Measurements from ENCODE around the gene ARFGEF2.
"Not testable (repeated sequence)": the region's sequence is repeated elsewhere in the genome, so short reads cannot be mapped to it uniquely, and the experiment has no call there.

The ARFGEF2 gene

DNA sequence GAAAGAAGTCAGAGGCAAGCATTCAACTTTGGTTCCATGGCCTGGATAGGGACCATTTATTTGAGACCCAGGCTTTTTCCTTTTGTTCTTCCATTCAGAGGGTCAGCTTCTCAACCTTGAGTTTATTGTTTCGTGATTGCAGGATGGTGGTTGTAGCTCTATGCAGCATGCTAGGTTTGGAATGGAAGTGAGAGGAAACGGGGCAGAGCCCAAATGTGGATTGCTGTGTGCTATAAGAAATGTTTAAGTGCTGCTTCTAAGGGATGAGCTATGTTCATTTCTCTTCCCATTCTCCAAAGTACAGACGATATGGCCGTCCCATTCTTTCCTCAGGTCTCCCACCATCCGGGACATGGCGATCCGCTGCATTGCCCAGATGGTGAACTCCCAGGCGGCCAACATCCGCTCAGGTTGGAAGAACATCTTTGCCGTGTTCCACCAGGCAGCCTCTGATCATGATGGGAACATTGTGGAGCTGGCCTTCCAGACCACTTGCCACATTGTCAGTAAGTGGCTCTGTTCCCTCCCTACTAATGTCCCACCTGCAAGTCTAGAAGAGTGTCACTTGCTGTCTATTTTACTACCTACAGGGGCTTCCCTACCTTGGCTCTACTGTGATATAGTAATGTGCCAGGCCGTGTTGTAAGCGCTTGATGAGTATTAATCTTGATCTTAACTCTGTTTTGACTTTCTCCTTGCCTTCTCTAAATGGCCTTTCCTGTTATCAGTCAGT, 88.6 kb downstream of the ARFGEF2 start:
- no peak for DNase-seq

DNA sequence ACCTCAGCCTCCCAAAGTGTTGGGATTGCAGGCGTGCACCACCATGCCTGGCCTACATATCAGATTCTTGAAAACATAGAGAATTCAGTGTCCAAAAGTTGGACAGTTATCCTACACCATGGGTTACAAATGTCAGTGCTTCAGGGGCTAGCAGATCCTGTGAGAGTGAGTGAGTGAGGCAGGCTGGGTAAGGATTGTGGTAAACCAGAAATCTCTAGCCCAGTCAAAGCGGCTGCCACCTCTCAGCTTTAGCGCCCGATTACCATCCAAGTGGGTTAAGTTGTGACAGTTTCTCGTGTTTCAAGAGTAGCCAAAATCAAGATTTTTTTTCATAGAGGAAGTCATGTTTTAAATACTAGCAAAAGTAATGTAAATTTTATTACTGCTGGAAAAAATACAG, 102.7 kb downstream of the ARFGEF2 start:
- no peak for DNase-seq

DNA sequence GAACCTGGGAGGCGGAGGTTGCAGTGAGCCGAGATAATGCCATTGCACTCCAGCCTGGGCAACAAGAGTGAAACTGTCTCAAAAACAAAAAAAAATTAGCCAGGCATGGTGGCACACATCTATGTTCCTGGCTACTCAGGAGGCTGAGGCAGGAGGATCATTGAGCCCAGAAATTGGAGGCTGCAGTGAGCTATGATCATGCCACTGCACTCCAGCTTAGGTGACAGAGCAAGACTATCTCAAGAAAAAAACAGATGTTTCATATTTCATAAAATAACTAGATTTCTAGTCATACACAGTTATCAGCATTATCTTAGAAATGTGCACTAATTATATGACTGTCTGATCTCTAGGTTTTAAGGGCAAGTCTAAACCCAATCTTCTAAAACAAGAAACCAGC, 106.7 kb downstream of the ARFGEF2 start:
- DNase-seq, result not testable (repeated sequence)

DNA sequence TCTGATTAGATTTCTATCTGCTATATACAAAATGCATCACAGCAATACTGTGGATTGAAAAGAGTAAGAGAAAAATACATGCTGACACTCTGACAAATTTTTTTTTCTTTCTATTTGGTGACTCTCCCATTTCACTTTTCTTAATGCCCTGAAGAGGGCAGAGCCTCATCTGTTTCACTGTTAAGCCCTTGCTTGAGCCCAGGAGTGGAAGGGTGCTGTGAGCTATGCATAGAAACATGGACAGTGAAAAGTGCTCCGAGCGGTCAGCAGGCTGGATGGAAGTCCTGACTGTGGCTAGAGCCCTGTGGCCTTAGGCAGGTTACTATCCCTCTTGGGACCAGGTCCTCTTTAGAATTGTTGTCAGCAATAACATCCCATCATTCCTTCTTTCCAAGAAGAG, 107.2 kb downstream of the ARFGEF2 start:
- no peak for DNase-seq

DNA sequence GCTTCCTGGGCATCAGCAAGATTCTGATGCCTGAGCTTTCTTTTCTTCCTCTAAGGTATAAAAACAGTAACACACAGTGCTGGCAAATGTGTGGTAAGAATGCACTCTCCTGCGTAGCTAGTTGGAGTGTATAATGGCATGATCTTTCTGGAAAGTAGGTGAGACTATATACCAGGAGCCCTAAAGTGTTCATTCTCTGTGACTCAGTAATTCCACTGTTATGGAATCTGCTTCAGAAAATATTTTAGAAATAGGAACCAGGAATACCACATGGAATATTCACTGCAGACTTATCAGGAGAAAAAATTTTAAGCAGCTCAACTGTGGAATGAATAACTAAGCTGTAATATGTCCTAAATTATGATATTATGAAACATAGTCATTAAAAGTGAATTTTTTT, 107.7 kb downstream of the ARFGEF2 start:
- DNase-seq, result no peak

DNA sequence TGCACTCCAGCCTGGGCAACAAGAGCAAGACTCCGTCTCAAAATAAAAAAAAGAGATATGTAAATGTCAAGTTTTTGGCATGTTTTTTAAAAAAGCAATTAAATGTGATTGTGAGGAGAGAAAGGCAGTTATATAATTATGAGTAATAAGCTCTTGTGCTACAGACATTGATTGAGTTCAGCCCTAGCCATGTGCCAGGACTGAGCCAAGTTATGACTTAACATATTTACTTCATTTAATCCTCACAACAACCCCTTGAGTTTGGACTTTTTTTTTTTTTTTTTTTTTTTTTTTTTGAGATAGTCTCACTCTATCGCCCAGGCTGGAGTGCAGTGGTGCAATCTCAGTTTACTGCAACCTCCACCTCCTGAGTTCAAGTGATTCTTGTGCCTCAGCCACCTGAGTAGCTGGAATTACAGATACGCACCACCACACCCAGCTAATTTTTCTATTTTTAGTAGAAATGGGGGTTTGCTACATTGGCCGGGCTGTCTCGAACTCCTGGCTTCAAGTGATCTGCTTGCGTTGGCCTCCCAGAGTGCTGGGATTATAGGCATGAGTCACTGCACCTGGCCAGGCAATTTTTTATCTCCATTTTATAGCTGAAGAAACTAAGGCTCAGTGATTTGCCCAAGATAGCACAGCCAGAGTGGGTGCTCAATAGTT, 109.6 kb downstream of the ARFGEF2 start:
- DNase-seq, result no peak

DNA sequence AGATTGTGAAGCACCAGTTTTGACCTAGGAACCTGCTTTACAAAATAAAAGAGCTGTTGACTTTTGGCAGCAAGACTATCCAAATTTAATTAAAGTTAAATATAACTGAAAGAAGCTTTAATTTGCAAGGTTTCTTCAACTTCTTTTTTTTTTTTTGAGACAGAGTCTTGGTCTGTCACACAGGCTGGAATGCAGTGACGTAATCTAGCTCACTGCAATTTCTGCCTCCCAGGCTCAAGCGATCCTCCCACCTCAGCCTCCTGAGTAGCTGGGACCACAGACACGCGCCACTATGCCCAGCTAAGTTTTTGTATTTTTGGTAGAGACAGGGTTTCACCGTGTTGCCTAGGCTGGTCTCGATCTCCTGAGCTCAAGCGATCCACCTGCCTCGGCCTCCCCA, 110.9 kb downstream of the ARFGEF2 start:
- no peak for DNase-seq

DNA sequence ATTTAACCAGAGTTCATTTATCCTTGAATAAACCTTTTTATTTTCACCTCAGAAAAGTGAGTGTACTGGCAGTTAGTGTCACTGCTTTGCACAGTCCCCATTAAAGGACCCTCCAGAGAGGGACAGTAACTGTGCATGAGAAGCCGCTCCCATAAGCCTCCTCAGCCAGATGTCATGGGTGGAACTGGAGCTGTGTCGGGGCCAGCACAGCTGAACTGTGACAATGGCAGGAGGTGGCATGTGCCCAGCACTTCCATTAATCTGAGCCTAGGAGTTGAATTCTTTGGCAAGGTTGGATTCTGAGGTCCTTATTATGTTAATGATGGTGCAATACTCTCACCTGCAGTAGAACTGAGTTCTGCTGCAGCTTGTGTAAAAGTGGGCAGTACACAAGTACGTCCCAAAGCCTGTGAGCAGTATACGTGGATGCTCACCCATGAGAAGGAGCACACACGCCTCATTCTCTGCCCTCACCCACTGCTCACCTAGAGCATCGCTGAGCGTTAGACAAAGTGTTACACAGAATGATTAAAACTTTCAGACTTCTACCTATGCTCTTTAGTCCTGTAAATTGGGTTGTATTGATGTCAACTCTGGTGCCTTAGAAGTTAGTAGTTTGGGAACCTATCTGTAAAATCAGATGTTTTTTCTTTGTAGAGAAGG, 112.7 kb downstream of the ARFGEF2 start:
- no peak for DNase-seq

DNA sequence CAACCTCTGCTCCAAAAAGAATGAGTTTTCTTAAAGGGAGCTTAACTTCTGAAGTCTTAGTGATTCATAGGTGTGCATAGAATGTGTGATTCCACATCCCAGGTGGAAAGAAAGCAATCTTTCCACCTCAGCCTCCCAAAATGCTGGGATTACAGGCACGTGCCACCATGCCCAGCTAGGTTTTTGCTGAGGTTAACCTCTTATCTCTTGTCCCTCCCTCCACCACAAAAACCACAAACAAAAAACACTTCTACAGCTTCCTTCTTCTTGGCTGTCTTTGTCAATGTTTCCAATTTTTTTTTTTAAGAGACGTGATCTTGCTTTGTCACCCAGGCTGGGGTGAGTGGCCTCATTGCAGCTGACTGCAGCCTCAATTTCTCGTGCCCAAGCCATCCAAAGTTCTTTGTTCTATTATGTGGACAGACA, 116.5 kb downstream of the ARFGEF2 start:
- DNase-seq, result no peak

DNA sequence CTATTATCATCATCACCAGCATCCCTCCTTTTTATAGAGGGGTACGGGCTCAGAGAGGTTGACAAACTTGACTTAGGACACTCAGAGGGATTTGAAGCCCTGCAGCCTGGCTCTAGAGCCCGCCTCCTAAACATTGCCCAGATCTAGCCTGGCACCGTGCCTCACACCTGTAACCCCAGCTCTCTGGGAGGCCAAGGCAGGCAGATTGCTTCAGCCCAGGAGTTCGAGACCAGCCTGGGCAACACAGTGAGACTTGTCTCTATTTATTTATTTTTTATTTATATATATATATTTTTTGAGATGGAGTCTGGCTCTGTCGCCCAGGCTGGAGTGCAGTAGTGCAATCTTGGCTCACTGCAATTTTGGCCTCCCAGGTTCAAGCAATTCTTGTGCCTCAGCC, 118.3 kb downstream of the ARFGEF2 start:
- no peak for DNase-seq

DNA sequence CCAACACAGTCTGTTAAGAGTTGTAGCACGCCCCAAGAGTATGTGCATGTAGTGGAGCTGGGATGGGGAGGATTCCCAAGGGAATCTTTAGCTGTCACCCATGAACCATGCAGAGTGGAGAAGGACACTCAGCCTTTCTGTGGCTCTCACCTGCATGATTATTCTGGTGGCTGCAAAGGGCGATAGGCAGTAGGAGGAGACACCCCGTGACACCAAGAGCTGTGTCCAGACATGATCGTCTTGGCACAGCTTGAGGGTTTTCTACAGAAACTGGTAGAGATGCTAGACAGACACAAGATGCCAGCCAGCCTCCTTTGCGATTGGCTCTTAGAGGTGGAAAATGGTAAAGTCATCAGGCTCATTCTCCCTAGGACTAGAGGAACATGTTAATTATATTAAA, 121.5 kb downstream of the ARFGEF2 start:
- DNase-seq, result no peak

DNA sequence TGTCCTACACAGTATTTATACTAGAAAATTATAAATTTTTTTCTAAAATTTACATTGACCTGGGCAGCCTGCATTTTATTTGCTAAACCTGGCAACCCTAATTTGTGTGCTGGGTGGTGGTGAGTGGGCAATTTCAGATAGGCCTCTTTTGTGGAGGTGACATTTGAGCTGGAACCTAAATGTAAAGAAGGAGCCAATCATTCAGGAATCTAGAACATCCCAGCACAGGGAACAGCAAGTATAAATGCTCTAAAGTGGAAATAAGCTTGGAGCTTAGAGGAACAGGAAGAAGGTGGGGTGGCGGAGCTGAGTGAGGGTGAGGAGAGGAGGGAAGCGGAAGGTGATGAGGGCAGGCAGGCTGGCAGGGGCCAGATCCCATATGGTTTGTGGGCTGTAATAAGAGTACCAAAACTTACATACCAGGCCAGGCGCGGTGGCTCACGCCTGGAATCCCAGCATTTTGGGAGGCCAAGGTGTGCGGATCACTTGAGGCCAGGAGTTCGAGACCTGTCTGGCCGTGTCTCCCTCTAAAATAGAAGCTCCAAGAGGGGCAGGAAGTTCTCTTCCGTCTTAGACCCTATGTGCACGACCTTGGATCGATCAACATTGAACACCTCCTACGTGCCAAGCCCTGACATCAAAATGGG, 124.1 kb downstream of the ARFGEF2 start:
- no peak for DNase-seq

DNA sequence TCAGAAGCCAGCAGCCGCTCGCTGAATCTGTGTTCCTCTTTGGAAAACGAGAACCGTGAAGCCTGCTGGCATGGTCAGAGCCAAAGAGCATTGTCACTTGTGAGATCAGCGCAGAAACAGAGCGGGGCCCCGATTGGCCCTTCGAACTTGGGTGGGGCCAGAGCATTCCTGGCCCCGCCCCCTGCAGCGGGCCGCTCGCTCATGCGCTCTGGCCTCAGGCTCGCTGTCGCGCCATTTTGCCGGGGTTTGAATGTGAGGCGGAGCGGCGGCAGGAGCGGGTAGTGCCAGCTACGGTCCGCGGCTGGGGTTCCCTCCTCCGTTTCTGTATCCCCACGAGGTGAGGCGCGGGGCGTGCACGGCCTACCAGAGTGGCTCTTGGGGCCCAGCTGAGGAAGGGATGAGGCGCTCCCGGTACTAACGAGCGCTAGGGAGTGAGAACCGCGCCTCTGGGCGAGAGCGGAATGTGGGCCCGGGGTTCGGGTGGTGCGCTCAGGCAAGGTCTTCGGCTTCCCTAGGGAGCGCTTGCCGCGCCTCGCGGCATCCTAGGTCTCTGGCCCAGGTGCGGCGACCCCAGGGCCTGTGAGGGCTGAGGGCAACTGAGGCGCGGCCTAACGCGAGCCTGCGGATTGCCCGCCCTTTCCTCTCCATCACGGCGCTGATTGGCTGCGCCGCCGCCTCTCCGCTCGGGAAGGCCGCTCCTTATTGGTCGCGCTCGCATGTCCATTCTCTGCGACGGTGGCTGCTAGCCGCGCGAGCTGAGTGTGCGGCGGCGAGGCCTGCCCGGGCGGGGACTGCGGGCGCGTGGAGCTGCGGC, 124.8 kb downstream of the ARFGEF2 start, which contains the start of gene CSE1L:
Gene CSE1L (plus strand): TSS at position 226 of the 814 bp plus-strand sequence. CDS start 12,152 bp downstream, outside the sequence.
- peak; percentile 98 for DNase-seq

DNA sequence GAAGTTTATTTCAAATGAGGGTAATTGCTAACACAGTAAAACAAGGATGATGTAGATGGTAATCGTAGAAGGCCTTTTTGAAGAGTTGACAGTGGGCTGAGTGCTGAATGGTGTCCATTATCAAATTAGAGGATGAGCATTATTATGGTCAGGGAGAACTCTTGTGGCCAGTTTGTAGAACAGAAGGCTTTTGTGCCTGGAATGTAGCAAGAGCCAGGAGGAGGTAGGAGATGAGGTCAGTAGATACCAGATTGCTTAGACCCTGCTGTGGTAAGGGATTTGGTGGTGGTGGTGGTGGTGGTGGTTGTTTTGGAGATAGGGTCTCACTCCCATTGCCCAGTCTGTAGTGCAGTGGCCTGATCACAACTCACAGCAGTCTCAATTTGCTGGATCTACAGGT, 130.8 kb downstream of the ARFGEF2 start:
- DNase-seq, result no peak

DNA sequence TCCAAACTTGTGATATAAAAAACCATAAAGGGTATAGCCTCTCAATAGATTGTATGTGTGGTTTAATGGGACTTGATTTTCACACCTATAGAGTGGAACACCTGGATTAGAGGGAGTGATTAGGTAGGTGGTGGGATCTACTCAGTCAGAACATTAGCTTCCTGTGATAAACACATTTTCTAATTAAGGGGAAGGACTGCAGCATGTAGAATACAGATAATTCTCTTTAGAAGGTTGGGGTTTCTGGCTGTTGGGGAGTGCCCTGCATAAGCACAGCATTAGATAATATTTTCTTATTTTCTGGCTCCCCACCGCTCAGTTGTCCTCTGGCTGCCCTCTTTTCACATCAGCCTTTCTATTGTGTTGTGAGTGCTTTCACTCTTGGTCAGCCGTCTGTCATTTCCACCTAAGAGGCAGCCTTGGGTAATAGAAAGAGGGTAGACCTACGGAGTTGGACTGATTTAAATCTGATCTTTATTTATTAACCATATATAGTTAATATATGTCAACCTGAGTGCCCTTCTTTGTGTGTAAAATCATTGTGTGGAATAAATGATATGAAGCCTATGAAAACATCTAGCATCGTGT, 132.6 kb downstream of the ARFGEF2 start:
- no peak for DNase-seq

DNA sequence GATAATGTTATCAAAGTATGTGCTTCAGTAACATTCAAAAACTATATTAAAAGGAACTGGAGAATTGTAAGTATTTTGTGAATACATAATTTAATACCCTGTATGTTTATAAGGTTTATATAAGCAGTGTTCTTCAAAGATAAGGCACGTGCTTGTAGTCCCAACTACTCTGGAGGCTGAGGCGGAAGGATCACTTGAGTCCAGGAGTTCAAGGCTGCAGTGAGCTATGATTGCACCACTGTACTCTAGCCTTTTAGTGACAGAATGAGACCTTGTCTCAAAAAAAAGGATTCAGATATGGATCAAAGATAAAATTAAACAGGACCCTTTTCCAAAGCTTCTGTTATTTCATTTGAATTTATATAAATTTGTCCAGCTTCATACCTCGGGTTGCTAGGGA, 141.8 kb downstream of the ARFGEF2 start:
- no peak for DNase-seq

DNA sequence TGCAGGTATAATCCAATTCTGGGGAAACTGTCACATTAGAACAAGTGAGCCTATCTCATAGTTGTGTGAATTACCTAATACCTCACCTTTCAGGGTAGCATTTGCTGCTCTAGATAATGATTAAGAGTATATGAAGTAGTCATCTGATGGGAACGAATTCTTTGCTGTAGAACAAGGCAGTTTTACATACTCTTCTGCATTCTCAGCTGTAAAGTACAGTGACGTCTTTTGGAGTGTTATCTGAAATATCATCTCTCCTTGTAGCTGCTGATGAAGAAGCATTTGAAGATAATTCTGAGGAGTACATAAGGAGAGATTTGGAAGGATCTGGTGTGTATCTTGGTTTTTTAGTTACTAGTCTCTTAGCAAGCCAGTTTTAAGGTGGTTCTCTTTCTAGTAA, 153.0 kb downstream of the ARFGEF2 start:
- no peak for DNase-seq

DNA sequence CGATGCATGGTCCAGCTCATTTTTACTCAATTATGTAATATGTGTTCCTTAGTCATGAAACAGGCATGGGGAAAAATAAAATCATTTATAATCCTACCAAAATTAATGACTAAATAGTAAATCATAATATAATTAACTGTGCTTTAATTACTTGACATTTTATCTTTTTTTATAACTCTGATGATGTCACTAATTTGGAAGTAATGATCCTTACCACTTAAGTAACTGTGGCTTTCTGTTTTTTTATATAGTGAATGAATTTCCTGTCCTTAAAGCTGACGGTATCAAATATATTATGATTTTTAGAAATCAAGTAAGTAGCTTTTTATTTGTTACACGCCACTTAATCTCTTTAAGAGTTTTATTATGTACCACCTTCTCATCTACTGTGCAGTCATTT, 156.8 kb downstream of the ARFGEF2 start:
- no peak for DNase-seq

DNA sequence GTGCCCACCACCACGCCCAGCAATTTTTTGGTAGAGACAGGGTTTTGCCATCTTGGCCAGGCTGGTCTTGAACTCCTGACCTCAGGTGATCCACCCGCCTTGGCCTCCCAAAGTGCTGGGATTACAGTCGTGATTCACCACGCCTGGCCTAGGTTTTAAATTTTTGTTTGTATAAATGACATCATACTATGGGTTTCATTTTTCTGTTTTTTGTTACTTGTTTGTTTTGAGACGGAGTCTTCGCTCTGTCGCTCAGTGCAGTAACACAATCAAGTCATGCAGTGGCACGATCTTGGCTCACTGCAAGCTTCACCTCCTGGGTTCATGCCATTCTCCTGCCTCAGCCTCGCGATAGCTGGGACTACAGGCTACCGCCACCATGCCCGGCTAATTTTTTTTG, 160.8 kb downstream of the ARFGEF2 start:
- DNase-seq, result not testable (repeated sequence)
